ENCODE results near the gene CFTR. TPM values are rescaled to one million over a fixed set of nuclear protein-coding genes. Genes with fewer than 3 reads are reported as not detected.

CFTR gene
- total and polyA plus RNA-seq, 10 of the 15 experiments (the other 5 are each of a cell fraction or from before 2014, with no cell fraction given), result 0.02 to 2.3 (median 0.21) TPM; not detected in 1

DNA sequence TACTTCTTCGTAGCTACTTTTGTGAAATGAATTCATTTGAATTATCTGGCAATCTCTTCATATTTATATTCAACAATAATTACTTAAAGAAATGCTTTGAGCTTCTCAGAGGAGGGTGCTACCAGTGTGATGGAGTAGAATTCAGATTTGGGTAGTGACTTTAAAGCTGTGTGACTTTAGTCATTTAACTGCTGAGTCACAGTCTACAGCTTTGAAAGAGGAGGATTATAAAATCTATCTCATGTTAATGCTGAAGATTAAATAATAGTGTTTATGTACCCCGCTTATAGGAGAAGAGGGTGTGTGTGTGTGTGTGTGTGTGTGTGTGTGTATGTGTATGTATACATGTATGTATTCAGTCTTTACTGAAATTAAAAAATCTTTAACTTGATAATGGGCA lies 68.2 kb downstream of the CFTR start:
- Histone ChIP-seq H3K9me3 (replicated peaks; ENCODE audit: control insufficient read depth, insufficient read depth, low read length) (no peaks in the 10 kb centered on the region), H3K79me2 (ENCODE audit: control insufficient read depth, insufficient read depth, low read length) (no peaks in the 10 kb centered on the region), H3K4me3 (no peak overlapping the region), H2AFZ (ENCODE audit: control insufficient read depth, low read depth, low read length) (no peak overlapping the region), H3K27ac (ENCODE audit: control insufficient read depth, insufficient read depth) (no peak overlapping the region), H4K20me1 (ENCODE audit: control insufficient read depth, insufficient read depth) (no peaks in the 10 kb centered on the region), H3K4me2 (ENCODE audit: control insufficient read depth, insufficient read depth) (no peak overlapping the region), H3K9ac (ENCODE audit: control insufficient read depth, insufficient read depth, low read length) (no peak overlapping the region), H3K36me3 (ENCODE audit: control insufficient read depth in 2 of 2, insufficient read depth in 2 of 2, low read length in 1 of 2) (no peaks in the 10 kb centered on the region), H3K27me3 (replicated peaks in 1 of 2; ENCODE audit: control insufficient read depth in 2 of 2, insufficient read depth in 2 of 2, low read length in 1 of 2) (peaks cover 0 to 3% of the 10 kb centered on the region in 2 experiments; a peak in 1 of 4 replicates), H3K4me1 (ENCODE audit: control insufficient read depth, insufficient read depth, low read length) (no peaks in the 10 kb centered on the region)
- ATAC-seq (peak; percentile 29; the same call in 1 of the 3 replicates), FAIRE-seq (no peak), DNase-seq (ENCODE audit: low read depth, low spot score) (no peak)
- SMC1A ChIA-PET (ENCODE audit: uncharacterized antibody, unreplicated experiment), result interaction anchor here (0.9 to 3.4 kb wide), 4 partner anchors 9 to 37 kb away, joined by 3 to 10 read pairs (median 4); no protein-coding TSS in a partner anchor
- WGBS (ENCODE audit: insufficient coverage, insufficient replicate concordance, low lambda C conversion rate, missing lambda C conversion rate), result 3% methylated on average over 2 of the region's 2 CpGs
- CTCF ChIA-PET, result interaction anchor here (0.7 to 1.8 kb wide), 3 partner anchors 44 to 227 kb away, joined by 3 to 4 read pairs (median 3); no protein-coding TSS in a partner anchor
- in situ Hi-C loops (cut with MboI), result no loop called here
- RAD21 ChIA-PET (ENCODE audit: unreplicated experiment), result no interaction called here
- POLR2A ChIA-PET, result no interaction called here
- intact Hi-C loops (cut with micrococcal nuclease; ENCODE audit: unreplicated experiment), result no loop called here
- BruUV-seq (replicated peaks), result no TSS peak
- TF ChIP-seq ZBED1 (IDR thresholded peaks at IDR 0.05; ENCODE audit: borderline replicate concordance) (no peak), JUND (IDR thresholded peaks at IDR 0.05; ENCODE audit: low read depth, low read length) (no peak), ZSCAN29 (IDR thresholded peaks at IDR 0.05) (no peak), RELA (IDR thresholded peaks at IDR 0.05; ENCODE audit: borderline replicate concordance, partially characterized antibody) (no peak), MYC (IDR thresholded peaks at IDR 0.05; ENCODE audit: insufficient read depth, insufficient read length, insufficient replicate concordance, low read length, severe bottlenecking) (no peak), POU2F2 (IDR thresholded peaks at IDR 0.05; ENCODE audit: borderline replicate concordance, low read depth, low read length) (no peak), KAT2A (conservative IDR thresholded peaks at IDR 0.05; ENCODE audit: control insufficient read depth, low read depth, low read length) (no peak), MTA2 (IDR thresholded peaks at IDR 0.05; ENCODE audit: low read depth) (no peak), SUPT20H (IDR thresholded peaks at IDR 0.05; ENCODE audit: borderline replicate concordance, control insufficient read depth, low read depth, low read length) (no peak), NFYB (IDR thresholded peaks at IDR 0.05; ENCODE audit: insufficient read depth, low read depth, low read length) (no peak), TBL1XR1 (IDR thresholded peaks at IDR 0.05; ENCODE audit: low read depth, low read length) (no peak), TCF7 (IDR thresholded peaks at IDR 0.05; ENCODE audit: borderline replicate concordance) (no peak), PAX8 (IDR thresholded peaks at IDR 0.05) (no peak)
- TF ChIP-seq, protein P1, sequence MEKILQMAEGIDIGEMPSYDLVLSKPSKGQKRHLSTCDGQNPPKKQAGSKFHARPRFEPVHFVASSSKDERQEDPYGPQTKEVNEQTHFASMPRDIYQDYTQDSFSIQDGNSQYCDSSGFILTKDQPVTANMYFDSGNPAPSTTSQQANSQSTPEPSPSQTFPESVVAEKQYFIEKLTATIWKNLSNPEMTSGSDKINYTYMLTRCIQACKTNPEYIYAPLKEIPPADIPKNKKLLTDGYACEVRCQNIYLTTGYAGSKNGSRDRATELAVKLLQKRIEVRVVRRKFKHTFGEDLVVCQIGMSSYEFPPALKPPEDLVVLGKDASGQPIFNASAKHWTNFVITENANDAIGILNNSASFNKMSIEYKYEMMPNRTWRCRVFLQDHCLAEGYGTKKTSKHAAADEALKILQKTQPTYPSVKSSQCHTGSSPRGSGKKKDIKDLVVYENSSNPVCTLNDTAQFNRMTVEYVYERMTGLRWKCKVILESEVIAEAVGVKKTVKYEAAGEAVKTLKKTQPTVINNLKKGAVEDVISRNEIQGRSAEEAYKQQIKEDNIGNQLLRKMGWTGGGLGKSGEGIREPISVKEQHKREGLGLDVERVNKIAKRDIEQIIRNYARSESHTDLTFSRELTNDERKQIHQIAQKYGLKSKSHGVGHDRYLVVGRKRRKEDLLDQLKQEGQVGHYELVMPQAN (conservative IDR thresholded peaks at IDR 0.05), result no peak
- TF ChIP-seq, protein P2, sequence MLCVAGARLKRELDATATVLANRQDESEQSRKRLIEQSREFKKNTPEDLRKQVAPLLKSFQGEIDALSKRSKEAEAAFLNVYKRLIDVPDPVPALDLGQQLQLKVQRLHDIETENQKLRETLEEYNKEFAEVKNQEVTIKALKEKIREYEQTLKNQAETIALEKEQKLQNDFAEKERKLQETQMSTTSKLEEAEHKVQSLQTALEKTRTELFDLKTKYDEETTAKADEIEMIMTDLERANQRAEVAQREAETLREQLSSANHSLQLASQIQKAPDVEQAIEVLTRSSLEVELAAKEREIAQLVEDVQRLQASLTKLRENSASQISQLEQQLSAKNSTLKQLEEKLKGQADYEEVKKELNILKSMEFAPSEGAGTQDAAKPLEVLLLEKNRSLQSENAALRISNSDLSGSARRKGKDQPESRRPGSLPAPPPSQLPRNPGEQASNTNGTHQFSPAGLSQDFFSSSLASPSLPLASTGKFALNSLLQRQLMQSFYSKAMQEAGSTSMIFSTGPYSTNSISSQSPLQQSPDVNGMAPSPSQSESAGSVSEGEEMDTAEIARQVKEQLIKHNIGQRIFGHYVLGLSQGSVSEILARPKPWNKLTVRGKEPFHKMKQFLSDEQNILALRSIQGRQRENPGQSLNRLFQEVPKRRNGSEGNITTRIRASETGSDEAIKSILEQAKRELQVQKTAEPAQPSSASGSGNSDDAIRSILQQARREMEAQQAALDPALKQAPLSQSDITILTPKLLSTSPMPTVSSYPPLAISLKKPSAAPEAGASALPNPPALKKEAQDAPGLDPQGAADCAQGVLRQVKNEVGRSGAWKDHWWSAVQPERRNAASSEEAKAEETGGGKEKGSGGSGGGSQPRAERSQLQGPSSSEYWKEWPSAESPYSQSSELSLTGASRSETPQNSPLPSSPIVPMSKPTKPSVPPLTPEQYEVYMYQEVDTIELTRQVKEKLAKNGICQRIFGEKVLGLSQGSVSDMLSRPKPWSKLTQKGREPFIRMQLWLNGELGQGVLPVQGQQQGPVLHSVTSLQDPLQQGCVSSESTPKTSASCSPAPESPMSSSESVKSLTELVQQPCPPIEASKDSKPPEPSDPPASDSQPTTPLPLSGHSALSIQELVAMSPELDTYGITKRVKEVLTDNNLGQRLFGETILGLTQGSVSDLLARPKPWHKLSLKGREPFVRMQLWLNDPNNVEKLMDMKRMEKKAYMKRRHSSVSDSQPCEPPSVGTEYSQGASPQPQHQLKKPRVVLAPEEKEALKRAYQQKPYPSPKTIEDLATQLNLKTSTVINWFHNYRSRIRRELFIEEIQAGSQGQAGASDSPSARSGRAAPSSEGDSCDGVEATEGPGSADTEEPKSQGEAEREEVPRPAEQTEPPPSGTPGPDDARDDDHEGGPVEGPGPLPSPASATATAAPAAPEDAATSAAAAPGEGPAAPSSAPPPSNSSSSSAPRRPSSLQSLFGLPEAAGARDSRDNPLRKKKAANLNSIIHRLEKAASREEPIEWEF (IDR thresholded peaks at IDR 0.05; ENCODE audit: insufficient replicate concordance, low read depth, low read length), result no peak
- TF ChIP-seq, protein P3, sequence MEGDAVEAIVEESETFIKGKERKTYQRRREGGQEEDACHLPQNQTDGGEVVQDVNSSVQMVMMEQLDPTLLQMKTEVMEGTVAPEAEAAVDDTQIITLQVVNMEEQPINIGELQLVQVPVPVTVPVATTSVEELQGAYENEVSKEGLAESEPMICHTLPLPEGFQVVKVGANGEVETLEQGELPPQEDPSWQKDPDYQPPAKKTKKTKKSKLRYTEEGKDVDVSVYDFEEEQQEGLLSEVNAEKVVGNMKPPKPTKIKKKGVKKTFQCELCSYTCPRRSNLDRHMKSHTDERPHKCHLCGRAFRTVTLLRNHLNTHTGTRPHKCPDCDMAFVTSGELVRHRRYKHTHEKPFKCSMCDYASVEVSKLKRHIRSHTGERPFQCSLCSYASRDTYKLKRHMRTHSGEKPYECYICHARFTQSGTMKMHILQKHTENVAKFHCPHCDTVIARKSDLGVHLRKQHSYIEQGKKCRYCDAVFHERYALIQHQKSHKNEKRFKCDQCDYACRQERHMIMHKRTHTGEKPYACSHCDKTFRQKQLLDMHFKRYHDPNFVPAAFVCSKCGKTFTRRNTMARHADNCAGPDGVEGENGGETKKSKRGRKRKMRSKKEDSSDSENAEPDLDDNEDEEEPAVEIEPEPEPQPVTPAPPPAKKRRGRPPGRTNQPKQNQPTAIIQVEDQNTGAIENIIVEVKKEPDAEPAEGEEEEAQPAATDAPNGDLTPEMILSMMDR (IDR thresholded peaks at IDR 0.05 in 2 of 3, conservative IDR thresholded peaks at IDR 0.05 in 1 of 3; ENCODE audit: control insufficient read depth in 2 of 3, extremely low read depth in 1 of 3, insufficient read depth in 1 of 3, low read depth in 3 of 3, low read length in 3 of 3), result no peak

Measured in GM12878 (cell line).